Measurements from ENCODE around the gene ATP6V1G2.

ATP6V1G2 gene

GRCh38 chr6:31575952-31576685 lies 29.7 kb upstream of the ATP6V1G2 start:
- no peak for DNase-seq

GRCh38 chr6:31575335-31575901 lies 29.0 kb upstream of the ATP6V1G2 start, which contains the start of gene TNF:
Gene TNF (plus strand): TSS chr6:31575565. CDS start chr6:31575742, 177 bp downstream.
- DNase-seq: peak; percentile 80

- DNase-seq: no peak
Observed at GRCh38 chr6:31574106-31575061, 28.0 kb upstream of the ATP6V1G2 start.

- no peak for DNase-seq
Observed at GRCh38 chr6:31573239-31574105, 27.1 kb upstream of the ATP6V1G2 start.

- DNase-seq: peak; percentile 75
Observed at GRCh38 chr6:31572041-31572911, 25.9 kb upstream of the ATP6V1G2 start, which contains the start of gene LTA. Gene LTA (plus strand): TSS chr6:31572289. CDS start chr6:31572743, 454 bp downstream.

GRCh38 chr6:31569861-31570536 lies 23.6 kb upstream of the ATP6V1G2 start:
- DNase-seq: no peak

GRCh38 chr6:31568537-31568961 lies 22.1 kb upstream of the ATP6V1G2 start:
- peak; percentile 67 for DNase-seq

- peak; percentile 59 for DNase-seq
Observed at GRCh38 chr6:31567531-31568370, 21.3 kb upstream of the ATP6V1G2 start.

GRCh38 chr6:31560697-31561058 lies 14.3 kb upstream of the ATP6V1G2 start:
- no peak for DNase-seq

GRCh38 chr6:31559958-31560696 lies 13.7 kb upstream of the ATP6V1G2 start:
- peak; percentile 70 for DNase-seq

- no peak for DNase-seq
Observed at GRCh38 chr6:31559606-31559957, 13.2 kb upstream of the ATP6V1G2 start.

- peak; percentile 73 for DNase-seq
Observed at GRCh38 chr6:31558631-31559500, 12.5 kb upstream of the ATP6V1G2 start.

GRCh38 chr6:31558318-31558625 lies 11.9 kb upstream of the ATP6V1G2 start:
- no peak for DNase-seq

GRCh38 chr6:31557443-31558317 lies 11.3 kb upstream of the ATP6V1G2 start:
- no peak for DNase-seq

- DNase-seq: no peak
Observed at GRCh38 chr6:31556307-31556706, 9.9 kb upstream of the ATP6V1G2 start.

GRCh38 chr6:31551371-31551770 lies 5.0 kb upstream of the ATP6V1G2 start:
- DNase-seq: peak; percentile 80

- no peak for DNase-seq
Observed at GRCh38 chr6:31548544-31548873, 2.1 kb upstream of the ATP6V1G2 start.

All from CD4-positive, alpha-beta T cell treated with Interleukin-17A for 4 hours (primary cell).